ENCODE measurements around the gene RHBDF1.
A peak's percentile ranks its signal among the peaks of the same experiment; 100 is the strongest.

RHBDF1 gene

DNA sequence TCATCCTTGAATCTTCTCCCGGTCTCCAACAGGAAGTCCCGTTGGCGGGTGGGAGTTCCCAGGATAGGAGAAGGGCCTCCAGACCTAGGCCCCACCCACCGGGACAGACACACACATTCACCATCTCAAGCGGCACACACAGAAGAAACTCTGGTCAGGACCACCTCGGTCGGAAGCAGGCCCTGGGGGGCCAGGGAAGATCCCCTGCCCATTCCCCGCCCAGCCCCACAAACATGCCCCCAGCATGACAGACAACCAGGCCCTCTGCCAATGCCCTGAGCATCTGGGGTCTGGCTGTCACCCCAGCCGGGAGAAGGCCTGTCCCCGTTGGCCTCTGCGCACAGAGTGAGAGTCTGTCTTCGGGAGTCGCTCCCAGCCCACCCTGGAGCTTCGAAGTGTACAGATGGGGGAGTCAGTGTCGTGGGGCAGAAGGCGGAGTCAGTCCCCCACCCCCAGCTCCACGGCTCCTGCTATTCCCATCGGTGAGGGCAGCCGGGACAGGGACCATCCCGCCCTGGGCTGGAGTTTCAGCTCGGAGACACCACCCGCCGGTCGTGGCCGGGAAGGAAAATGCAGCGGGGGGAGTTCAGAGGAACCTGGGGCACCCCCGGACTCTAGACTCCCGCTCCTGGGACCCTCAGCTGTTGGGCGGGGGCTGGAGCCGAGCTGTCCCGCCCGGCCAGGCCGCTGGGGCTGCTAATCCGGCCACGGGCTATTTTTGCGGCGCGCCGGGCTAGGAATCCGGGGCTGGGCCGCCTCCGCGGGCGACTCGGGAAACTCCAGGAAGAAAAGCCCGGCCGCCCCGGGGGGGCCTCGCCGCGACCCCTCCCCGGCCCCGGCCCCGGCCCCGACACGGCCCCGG lies 660 bp downstream of the RHBDF1 start:
- peak; percentile 44 for DNase-seq

DNA sequence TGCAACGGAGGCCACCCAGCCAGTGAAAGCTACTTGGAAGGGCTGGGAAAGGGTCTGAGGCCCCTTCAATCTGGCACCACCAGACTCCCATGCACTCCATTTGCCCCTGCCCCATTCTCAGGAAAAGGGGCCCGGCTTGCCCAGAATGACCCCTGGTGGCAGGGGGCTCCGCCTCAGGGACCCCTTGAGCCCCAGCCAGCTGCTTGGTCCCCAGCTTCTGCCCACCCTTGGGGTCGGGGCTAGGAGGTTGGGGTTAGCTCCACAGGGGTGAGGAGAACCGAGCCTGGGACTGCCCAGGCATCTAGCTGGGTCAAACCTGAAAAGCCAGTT lies 1.3 kb downstream of the RHBDF1 start:
- DNase-seq, result no peak

GRCh38 chr16:69181-69580 lies 3.2 kb downstream of the RHBDF1 start:
- DNase-seq, result no peak

DNA sequence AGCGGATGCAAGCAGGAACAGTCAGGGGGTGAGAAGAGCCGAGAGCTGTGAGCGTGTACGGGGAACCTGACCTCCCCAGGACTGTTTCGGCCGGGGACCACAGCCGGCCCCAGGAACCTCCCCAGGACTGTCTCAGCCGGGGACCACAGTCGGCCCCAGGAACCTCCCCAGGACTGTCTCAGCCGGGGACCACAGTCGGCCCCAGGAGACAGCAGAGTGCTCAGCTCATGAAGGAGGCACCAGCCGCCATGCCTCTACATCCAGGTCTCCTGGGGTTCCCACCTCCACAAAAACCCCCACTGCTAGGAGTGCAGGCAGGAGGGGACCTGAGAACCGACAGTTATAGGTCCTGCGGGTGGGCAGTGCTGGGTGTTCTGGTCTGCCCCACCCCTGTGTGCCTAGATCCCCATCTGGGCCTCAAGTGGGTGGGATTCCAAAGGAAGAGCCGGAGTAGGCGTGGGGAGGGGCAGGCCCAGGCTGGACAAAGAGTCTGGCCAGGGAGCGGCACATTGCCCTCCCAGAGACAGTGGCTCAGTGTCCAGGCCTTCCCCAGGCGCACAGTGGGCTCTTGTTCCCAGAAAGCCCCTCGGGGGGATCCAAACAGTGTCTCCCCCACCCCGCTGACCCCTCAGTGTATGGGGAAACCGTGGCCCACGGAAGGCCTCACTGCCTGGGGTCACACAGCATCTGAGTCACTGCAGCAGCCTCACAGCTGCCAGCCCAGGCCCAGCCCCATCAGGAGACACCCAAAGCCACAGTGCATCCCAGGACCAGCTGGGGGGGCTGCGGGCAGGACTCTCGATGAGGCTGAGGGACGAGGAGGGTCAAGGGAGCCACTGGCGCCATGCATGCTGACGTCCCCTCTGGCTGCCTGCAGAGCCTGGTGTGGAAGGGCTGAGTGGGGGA lies 4.3 kb downstream of the RHBDF1 start:
- DNase-seq, result no peak

DNA sequence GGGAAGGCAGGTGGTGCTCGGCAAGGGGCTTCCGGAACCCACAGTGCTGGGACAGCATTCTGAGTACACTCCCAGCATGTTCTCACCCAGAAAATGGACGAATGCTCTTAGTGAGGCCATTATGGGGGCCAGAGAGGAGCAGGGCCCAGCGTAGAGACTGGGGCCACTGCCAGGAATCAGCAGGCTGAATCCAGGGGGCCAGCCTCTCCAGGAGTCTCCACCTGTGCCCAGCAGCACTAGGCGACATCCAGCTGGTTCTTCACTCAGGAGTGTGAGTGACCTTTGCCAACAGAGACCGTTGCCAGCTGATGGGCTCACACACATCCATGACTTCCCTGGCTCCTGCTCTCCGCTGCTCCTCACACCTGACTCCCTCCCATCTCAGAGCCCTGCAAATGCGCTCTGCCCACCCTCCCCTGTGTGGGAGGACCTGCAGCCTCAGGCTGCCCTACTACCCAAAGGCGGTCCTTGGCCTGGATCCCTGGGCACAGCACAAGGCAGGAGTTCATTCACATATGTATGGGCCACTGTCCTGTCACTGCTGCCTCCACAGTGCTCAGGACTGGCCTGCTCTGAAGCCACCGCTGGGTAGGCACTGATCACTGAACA lies 5.1 kb downstream of the RHBDF1 start:
- no peak for DNase-seq

DNA sequence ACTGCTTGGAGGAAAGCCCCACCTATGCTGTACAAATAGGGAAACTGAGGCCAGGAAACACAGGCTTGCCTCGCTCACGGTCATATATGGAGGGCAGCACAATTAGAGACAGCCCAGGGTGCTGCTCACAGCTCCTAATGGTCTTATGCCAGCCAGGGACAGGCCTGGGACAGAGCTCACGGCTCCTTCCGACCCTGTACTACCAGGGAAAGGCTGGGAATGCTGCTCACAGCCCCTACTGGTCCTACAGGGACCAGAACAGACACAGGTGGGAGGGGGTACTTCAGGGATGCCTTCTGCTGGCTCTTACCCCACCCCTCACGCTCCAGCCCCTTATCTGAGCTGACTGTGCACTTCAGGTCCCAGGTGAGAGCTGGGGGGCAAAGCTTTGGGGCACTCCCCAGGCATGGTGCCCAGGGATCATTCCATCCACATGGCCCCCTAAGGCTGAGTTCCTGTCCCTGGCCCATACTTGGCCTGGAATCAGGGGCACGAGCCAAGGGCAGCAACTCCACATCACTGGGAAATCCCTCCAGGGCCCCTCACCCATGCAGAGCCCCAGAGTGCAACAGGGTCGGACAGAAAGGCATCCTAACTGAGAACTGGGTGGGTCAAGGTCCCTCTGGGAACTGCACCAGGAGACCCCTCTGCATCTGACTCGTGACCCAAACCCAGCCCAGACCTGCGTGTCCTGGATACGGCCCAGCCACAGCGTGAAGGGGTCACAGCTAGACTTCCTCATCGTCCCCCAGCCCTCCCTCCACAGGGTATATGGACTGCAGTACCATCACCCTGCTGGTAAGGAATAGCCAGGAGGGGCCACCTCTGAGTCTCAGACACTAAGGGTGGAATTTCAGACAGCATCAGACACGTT lies 5.9 kb downstream of the RHBDF1 start:
- DNase-seq, result no peak

GRCh38 chr16:65745-66144 lies 6.7 kb downstream of the RHBDF1 start:
- peak; percentile 46 for DNase-seq

- no peak for DNase-seq
Observed at GRCh38 chr16:64914-65255, 7.5 kb downstream of the RHBDF1 start.

DNA sequence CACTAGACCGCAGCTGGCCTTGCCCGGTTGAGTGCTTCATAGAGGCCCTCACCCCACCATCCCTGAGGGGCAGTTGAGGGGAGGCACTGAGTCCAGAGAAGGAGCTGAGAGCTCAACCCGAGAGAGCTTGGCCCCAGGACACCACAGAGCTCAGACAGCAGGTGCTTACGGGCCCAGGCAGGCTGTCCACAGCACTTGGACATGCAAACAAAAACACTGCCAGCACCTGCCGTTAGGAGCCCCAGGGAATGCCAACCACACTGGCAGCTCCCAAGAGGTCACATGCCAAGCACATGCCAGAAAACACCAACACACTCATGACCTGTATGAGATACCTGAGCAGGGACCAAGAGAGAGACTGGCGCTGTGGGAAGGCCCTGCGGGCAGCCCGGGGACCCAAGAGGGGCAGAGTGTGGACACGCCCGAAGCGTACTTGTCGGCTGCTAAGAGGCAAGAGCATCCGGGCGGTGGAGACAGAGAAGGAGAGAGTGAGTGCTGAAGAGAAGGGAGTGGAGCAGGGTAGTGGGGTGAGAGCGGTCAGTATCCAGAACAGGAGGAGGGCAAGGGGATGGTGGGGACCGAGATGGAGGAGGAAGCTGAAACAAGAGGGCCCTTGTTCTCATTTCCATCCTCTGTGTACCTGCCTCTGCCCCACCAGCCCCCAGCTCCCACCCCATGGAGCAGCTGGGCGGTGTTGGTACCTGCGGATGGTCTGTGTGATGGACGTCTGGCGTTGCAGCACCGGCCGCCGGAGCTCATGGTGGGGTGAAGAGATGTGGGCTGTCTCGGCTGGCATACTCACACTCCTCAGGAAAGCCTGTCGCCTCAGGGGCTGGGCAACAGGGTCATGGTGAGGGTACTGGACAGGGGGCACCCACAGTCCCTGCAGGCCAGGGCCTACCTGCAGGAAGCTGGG lies 8.2 kb downstream of the RHBDF1 start:
- peak; percentile 30 for DNase-seq

DNA sequence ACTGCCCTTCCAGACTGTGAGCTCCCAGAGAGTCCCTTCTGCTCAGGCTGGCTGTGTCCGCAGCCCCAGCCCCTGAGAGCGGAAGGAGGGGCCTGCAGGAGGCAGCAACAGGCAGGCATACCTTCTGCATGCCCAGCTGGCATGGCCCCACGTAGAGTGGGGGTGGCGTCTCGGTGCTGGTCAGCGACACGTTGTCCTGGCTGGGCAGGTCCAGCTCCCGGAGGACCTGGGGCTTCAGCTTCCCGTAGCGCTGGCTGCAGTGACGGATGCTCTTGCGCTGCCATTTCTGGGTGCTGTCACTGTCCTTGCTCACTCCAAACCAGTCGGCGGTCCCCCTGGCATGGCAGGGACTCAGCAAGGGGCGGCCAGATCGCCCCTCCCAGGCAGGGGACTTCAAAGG lies 9.0 kb downstream of the RHBDF1 start:
- DNase-seq, result no peak

- DNase-seq, result no peak
Observed at GRCh38 chr16:62968-63391, 9.5 kb downstream of the RHBDF1 start.

GRCh38 chr16:62283-62967 lies 10.0 kb downstream of the RHBDF1 start:
- no peak for DNase-seq

DNA sequence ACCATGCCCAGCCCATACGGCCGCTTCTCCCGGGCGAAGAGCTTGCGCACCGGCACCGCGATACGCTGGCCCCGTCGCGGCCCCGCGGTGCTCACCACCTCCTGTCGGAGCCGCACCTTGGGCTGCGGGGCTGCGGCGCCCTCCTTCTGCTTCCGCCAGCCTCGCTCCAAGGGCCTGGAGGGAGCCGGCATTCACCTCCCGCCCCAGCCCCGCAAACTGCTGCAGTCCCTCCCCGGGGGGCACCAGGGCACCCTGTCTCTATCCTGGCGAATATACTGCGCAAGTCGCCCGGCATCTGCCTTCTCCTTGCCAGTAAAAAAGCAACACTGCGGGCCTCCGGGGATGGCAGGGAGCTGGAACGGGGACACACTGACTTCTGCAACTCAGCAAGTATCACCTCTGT lies 10.6 kb downstream of the RHBDF1 start:
- no peak for DNase-seq

DNA sequence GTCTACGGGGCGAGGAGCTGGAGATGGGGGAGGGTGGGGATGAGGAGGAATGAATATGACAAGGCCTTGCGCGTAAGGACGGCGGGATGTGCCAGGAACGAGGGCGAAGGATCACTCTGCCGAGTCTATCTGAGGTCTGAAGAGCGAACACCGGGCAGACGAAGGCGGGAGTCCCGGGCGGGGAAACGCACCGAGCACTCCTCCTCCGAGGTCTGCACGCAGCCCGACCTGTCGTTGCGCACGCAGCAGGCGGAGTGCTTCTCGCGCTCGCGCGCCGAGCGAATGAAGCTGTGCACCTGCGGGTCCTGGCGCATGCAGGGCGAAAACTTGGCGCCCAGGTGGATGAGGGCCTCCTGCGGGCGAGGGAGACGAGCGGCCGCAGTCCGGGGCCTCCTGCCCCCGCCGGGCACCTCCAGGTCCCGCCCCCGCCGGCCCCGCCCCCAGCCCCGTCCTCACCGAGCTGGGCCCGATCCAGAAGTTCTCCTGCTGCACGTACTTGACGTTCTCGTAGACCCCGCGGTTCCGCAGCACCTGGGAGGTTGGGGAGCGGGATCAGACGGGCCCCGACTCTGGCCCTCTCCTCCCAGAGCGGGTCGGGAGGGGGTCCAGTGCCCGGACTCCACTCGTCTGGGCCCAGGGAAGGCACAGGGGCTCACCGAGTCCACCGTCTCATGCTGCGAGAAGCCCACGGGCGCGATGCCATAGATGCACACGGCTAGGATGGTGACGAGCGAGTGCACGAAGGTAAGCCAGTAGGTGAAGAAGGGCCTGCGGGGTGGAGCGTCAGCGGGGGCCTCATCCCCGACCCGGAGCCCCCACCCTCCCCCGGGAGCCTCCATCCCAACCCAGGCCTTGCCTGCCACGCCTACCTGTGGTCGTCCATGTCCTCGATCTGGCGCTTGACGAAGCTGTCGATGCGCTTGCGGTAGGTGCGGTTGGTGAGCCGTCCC lies 11.2 kb downstream of the RHBDF1 start:
- no peak for DNase-seq

- DNase-seq, result no peak
Observed at GRCh38 chr16:60166-60565, 12.3 kb downstream of the RHBDF1 start.

GRCh38 chr16:59440-60059 lies 12.9 kb downstream of the RHBDF1 start:
- DNase-seq, result no peak

DNA sequence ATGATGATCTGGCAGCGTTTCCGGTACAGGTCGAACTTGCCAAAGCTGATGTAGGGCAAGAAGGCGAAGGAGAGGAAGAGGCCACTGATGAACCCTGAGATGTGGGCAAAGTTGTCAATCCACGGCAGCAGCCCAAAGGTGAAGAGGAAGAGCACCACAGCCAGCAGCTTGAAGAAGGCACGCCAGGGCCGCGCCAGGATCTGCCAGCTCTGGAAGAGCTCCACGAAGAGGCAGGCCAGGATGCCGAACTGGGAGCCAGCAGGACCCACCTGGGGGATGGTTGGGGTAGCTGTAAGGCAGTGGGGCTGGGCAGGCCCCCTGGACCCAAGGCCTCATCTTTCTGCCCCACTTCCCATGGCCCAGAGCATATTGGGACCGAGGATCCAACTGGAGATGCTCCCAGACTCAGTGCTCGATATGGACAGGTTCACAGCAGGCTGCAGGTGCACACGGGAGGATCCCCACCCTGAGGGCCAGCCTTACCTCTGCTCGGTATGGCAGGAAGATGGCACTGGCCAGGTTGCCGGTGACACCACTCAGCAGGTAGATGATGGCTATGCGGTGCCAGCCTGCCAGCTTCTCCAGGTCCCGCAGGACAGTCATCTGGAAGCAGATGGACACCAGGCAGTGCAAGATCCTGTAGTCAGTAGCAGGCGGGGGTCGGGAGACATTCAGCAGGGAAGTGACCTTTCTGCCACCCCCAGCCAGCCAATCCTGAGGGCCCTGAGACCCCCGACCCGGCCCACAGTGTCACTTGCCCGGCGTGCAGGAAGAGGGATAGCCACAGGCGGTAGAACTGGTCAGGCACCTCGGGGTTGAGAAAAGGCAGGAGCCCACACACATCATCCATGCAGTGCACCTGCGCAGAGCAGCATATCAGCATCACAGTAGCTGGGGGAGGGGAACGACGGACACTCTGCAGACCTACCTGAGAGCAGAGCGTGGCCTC lies 13.7 kb downstream of the RHBDF1 start:
- DNase-seq, result no peak

DNA sequence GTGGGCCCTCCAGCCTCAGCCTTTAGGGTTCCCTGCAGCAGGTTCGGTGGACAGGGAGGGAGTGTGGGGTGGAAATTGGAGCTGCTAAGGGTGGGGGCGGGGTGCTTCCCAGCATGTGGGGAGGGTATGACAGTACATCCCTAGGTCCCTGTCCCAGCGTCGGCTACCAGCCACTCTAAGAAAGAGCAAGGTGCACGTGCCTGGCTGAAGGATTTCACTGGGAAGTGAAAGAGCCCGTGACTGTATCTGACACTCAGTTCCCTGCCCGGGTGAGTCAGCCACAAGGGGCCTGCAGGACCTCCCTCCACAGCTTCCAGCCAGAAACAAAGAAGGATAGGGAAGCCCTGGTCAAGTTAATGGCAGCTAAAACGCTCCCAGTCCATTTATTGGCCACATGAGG lies 14.7 kb downstream of the RHBDF1 start:
- no peak for DNase-seq

Measured in NCI-H510A treated with DMSO at 0.1 percent for 48 hours (cell line).